ENCODE data around the gene ARHGDIA. TPM values are rescaled to one million over a fixed set of nuclear protein-coding genes. Genes with fewer than 3 reads are reported as not detected.

The ARHGDIA gene
- total RNA-seq, 1 donor from 2014 or later, result 396 TPM

DNA sequence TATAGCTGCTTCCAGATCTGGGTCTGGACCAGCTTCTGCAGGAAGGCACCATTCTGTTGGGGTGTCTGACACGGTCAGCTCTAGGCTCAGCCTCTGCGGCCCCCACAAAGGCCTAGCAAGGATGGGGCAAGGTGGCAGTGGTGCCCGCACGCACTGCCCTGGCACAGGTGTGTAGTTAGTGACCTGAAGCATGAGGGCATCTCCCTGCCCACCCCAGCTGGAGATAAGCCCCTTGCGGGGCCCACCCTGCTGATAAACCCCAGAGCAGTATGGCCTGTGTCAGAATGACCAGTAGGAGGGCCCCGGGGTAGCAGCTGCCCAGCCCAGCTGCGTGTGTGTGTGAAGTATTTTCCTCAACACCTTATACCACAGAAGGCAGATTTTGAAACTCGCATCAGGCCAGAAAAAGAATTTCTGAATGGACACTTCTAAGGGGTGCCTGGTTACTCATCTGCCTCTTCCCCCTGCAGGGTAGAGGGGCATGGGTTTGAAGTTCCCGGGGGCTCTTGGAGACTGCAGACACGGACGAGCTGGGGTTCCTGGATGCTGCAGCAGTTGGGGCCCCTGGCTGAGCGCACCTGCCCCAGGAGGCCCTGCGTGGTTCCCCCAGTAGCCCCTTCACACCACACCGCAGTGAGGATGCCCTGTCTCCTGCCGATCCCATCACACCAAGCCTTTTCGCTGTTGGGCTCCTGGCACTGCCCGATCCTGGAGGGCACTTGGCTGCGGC lies 4.5 kb downstream of the ARHGDIA start:
- Mint-ChIP-seq H3K4me1 (peaks cover 31% of the 10 kb centered on the region), H3K4me3 (no peak overlapping the region), H3K27me3 (no peaks in the 10 kb centered on the region), H3K36me3 (ENCODE audit: low read depth) (peaks cover 34% of the 10 kb centered on the region), H3K9me3 (no peaks in the 10 kb centered on the region), H3K27ac (peak overlapping the region; percentile 24)
- POLR2A ChIA-PET, result interaction anchor here (0.6 to 1.4 kb wide), 5 partner anchors 26 to 155 kb away, joined by 3 to 6 read pairs (median 4); no protein-coding TSS in a partner anchor
- ATAC-seq (ENCODE audit: low read depth) (no peak), DNase-seq (no peak)
- intact Hi-C loops (cut with micrococcal nuclease), result loop anchor here (10.0 kb wide), 1 partner anchor 352 kb away; the partner anchor contains the start of gene ACTG1
- TF ChIP-seq, protein P1, sequence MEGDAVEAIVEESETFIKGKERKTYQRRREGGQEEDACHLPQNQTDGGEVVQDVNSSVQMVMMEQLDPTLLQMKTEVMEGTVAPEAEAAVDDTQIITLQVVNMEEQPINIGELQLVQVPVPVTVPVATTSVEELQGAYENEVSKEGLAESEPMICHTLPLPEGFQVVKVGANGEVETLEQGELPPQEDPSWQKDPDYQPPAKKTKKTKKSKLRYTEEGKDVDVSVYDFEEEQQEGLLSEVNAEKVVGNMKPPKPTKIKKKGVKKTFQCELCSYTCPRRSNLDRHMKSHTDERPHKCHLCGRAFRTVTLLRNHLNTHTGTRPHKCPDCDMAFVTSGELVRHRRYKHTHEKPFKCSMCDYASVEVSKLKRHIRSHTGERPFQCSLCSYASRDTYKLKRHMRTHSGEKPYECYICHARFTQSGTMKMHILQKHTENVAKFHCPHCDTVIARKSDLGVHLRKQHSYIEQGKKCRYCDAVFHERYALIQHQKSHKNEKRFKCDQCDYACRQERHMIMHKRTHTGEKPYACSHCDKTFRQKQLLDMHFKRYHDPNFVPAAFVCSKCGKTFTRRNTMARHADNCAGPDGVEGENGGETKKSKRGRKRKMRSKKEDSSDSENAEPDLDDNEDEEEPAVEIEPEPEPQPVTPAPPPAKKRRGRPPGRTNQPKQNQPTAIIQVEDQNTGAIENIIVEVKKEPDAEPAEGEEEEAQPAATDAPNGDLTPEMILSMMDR (IDR thresholded peaks at IDR 0.05), result no peak
- CTCF ChIA-PET, result interaction anchor here (1.2 kb wide), 1 partner anchor 93 kb away, joined by 3 read pairs; no protein-coding TSS in a partner anchor

DNA sequence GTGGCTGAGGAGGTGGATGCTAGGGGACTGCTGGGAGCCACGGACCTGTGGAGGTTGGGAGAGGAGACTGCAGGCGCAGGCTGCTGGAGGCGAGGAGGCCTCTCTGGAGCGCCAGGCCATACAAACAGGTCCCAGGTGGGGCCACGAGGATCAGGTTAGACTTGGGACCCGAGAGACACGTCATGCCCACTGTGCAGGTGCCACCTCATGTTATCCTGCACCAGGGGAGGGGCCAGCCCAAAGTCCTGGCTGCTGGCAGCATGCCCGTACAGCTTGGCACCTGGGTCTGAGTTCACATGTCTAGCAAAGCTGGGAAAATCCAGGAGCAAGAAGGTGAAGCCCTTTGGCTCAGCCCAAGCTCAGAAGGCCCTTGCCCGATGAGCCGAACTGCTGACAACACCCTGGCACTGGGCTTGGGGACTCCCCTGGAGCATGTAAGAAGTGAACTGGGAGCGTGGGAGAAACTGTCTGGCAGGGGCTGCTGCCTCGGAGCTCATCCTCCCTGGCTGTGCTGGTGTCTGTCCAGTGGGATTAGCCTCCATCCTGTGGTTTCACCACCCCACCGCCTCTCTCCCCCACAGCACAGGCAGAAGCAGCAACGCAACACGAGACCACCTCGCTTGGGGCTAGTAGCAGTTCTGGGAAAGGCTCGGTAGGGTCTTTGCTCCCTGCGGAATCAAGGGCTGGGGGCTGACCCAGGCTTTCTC lies 5.3 kb downstream of the ARHGDIA start:
- peaks cover 34% of the 10 kb centered on the region for H3K4me1 Mint-ChIP-seq
- no peaks in the 10 kb centered on the region for H3K9me3 Mint-ChIP-seq
- TF ChIP-seq, protein P1 (IDR thresholded peaks at IDR 0.05), result no peak
- ATAC-seq (ENCODE audit: low read depth) (no peak), DNase-seq (no peak)
- H3K36me3 Mint-ChIP-seq (ENCODE audit: low read depth), result peaks cover 36% of the 10 kb centered on the region
- peak overlapping the region; percentile 24 for H3K27ac Mint-ChIP-seq
- no peak overlapping the region for H3K4me3 Mint-ChIP-seq
- ChIA-PET CTCF (interaction anchor here (1.2 kb wide), 1 partner anchor 93 kb away, joined by 3 read pairs; no protein-coding TSS in a partner anchor), POLR2A (interaction anchor here (0.6 to 1.4 kb wide), 3 partner anchors 27 to 154 kb away, joined by 3 to 4 read pairs (median 3); no protein-coding TSS in a partner anchor)
- intact Hi-C loops (cut with micrococcal nuclease), result loop anchor here (10.0 kb wide), 1 partner anchor 351 kb away; the partner anchor contains the start of gene ACTG1
- H3K27me3 Mint-ChIP-seq, result no peaks in the 10 kb centered on the region

DNA sequence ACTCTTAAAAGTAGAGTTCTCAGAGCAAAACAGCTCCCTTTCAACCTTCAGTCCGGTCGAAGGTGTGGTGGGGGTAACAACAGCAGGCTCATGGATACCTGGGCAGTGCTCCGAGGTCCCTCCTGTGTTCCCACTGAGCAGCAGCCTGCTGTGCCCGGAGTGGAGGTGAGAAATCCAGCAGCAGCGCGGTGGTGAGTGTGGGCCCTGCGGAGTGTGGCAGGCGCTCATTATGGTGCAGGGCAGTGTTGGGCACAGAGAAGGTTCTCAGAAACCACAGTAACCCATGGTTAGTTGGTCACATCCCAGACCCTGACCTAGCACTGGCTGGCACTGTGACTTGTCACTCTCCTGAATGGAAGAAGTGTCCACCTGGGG lies 5.8 kb downstream of the ARHGDIA start:
- H3K4me3 Mint-ChIP-seq, result no peak overlapping the region
- no peak for DNase-seq

DNA sequence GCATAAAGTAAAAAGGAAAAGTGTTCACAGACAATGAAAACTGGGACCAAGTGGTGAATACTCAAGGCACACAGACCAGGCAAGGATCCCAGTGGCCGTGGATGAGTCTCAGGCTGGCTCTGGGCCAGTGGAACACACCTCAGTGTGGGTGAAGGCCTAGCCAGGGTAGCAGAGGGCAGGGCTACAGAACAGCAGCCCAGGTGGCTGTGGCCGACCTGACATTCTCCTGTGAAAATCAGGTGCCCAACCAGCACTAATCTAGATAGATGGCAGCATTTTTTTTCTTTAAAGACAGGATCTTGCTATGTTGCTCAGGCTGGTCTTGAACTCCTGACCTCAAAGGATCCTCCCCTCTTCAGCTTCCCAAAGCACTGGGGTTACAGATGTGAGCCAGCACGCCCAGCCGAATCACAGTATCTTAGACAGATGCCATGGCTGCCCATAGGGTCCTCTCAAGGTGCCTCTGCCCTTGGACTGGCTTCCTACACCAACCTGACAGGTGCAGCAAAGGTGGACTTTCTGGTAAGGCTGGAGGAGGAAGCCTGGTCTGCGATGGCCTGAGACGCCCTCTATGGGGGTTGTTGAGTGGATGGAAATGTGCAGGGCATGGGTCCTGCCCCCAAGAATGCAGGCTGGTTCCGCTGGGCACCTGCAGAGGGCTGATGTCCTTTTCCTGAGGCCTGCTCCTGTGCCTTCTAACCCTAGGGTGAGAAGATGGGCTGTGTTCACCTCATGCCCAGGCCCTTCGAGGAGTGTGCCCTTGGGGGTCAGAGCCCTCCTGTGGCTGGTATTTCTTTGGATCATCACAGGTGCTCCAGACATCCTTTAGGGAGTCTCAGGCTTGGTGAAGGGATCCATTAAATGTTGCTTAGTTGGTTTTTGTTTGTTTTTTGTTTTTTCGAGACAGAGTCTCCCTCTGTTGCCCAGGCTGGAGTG lies 7.0 kb downstream of the ARHGDIA start:
- TF ChIP-seq, protein P1 (IDR thresholded peaks at IDR 0.05), result no peak
- Mint-ChIP-seq H3K4me1 (peaks cover 34% of the 10 kb centered on the region), H3K36me3 (ENCODE audit: low read depth) (peaks cover 34% of the 10 kb centered on the region), H3K27me3 (no peaks in the 10 kb centered on the region), H3K9me3 (no peaks in the 10 kb centered on the region), H3K4me3 (no peak overlapping the region), H3K27ac (no peak overlapping the region)
- DNase-seq (no peak), ATAC-seq (ENCODE audit: low read depth) (no peak)
- intact Hi-C loops (cut with micrococcal nuclease), result loop anchor here (10.0 kb wide), 1 partner anchor 349 kb away; the partner anchor contains the start of gene ACTG1
- CTCF ChIA-PET, result no interaction called here
- POLR2A ChIA-PET, result interaction anchor here (0.6 kb wide), 2 partner anchors 114 to 1328 kb away, joined by 3 to 6 read pairs; no protein-coding TSS in a partner anchor

More for the DNA sequence above, 5.8 kb downstream of the ARHGDIA start:
- Mint-ChIP-seq H3K27ac (no peak overlapping the region), H3K9me3 (no peaks in the 10 kb centered on the region), H3K4me1 (peaks cover 37% of the 10 kb centered on the region), H3K27me3 (no peaks in the 10 kb centered on the region), H3K36me3 (ENCODE audit: low read depth) (peaks cover 40% of the 10 kb centered on the region)
- TF ChIP-seq, protein P1 (IDR thresholded peaks at IDR 0.05), result no peak
- CTCF ChIA-PET, result no interaction called here
- intact Hi-C loops (cut with micrococcal nuclease), result loop anchor here (10.0 kb wide), 1 partner anchor 351 kb away; the partner anchor contains the start of gene ACTG1
- ATAC-seq (ENCODE audit: low read depth), result no peak
- POLR2A ChIA-PET, result interaction anchor here (0.5 to 1.4 kb wide), 2 partner anchors 27 to 109 kb away, joined by 4 to 9 read pairs; no protein-coding TSS in a partner anchor

Data from activated B cell treated with CpG ODN at 0.5 μM for 24 hours (primary cell).